Tibial nerve (tissue), 4 donors: ENCODE results near the gene DIP2C. TPM values are rescaled to one million over a fixed set of nuclear protein-coding genes. Genes with fewer than 3 reads are reported as not detected.

Experiments used
- DNase-seq, 2 donors: peaks; one replicate each; pipeline ENCODE4 v3.0.0-alpha.2; 2019; ENCODE audit warnings: low spot score in 2 of 2
- H3K27ac ChIP-seq, 4 donors: fragments of 200-600 bp; sonication (generic) in 3 of 4; one replicate each; pipeline ENCODE4 v1.5.1; 2017 to 2019; ENCODE audit warnings: mild to moderate bottlenecking in 1 of 4
- H3K27me3 ChIP-seq, 2 donors: fragments of 200-600 bp; sonication (generic) in 1 of 2; one replicate each; pipeline versions ENCODE4 v1.5.1 to v1.6.0; 2017 to 2019
- H3K36me3 ChIP-seq, 3 donors: fragments of 200-600 bp; sonication (generic); one replicate each; pipeline ENCODE4 v1.5.1; 2018 to 2019
- H3K4me1 ChIP-seq, 4 donors: fragments of 200-600 bp; sonication (generic) in 3 of 4; one replicate each; pipeline ENCODE4 v1.5.1; 2017 to 2019
- H3K4me3 ChIP-seq, 4 donors: fragments of 200-600 bp; sonication (generic) in 3 of 4; one replicate each; pipeline ENCODE4 v1.5.1; 2017 to 2019; ENCODE audit warnings: mild to moderate bottlenecking in 1 of 4, moderate library complexity in 1 of 4
- H3K9me3 ChIP-seq, 4 donors: fragments of 200-600 bp; sonication (generic) in 3 of 4; one replicate each; pipeline ENCODE4 v1.5.1; 2017 to 2019
- EP300 ChIP-seq, 2 donors: sonication (generic); formaldehyde crosslinking; IDR thresholded peaks; one replicate each; pipeline ENCODE4 v1.6.1; 2017; ENCODE audit warnings: antibody characterized with exemption in 2 of 2, mild to moderate bottlenecking in 1 of 2
- POLR2A ChIP-seq, 2 donors: fragments of 450-650 bp; IDR thresholded peaks; one replicate each; pipeline ENCODE4 v1.6.1; 2017; ENCODE audit warnings: antibody characterized with exemption in 2 of 2, mild to moderate bottlenecking in 2 of 2, moderate library complexity in 2 of 2
- WGBS, 2 donors: methylation state at CpG; one replicate each; pipeline ENCODE4 v1.1.5; 2018; 5-methylcytosine and 5-hydroxymethylcytosine counted together
- total RNA-seq, 4 donors: library from RNA; depleted of rRNA; stranded (reverse); fragments of >200 nt; gene quantifications; one replicate each; pipeline ENCODE4 v1.1.0, GENCODE V29; 2016
- TF ChIP-seq, protein P1 (sequence below), 5 experiments: fragments of 200-600 bp in 3 of 5; fragments of 450-650 bp in 2 of 5; sonication (generic) in 3 of 5; IDR thresholded peaks; one replicate each; pipeline ENCODE4 v1.5.1; 2016 to 2019; ENCODE audit warnings: antibody characterized with exemption in 5 of 5, mild to moderate bottlenecking in 3 of 5, moderate library complexity in 2 of 5

Gene DIP2C
- total RNA-seq, 4 donors from 2014 or later: 31.4 to 46.5 (median 36.0) TPM

DNA sequence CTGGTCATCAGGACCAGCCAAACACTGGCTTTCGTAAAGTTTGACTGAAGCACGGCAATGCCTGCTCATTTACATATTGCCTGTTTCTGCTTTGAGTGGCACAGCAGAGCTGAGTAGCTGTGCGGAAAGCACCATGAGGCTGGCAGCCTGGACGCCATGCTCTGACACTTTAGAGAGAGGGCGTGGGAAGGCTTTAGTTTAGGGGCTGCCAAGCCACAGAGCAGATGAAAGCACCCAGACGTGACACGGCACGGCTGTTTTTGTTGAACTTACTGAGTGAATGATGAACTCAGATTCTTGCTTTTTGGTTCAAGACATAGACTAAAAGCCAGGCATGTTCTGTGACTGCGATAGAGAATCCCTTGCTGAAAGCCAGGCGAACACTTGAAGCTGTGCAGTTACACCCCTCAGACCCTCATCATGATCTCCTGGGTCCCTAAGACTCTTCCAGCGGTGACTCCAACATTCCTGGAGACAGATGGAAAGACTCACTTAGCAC, 372.1 kb downstream of the DIP2C start:
- peaks cover 0 to 64% (median 0%) of the 10 kb centered on the region in 3 donors for H3K36me3 ChIP-seq

GRCh38 chr10:316390-316789, 373.1 kb downstream of the DIP2C start:
- 74 to 88% methylated on average over 6 of the region's 6 CpGs for WGBS, 2 donors
- Histone ChIP-seq H3K27me3 (no peaks in the 10 kb centered on the region), H3K27ac (no peak overlapping the region), H3K36me3 (peaks cover 0 to 73% (median 0%) of the 10 kb centered on the region in 3 donors), H3K4me3 (no peak overlapping the region), H3K4me1 (no peaks in the 10 kb centered on the region), H3K9me3 (no peaks in the 10 kb centered on the region)
- DNase-seq: no peak
- TF ChIP-seq POLR2A (IDR thresholded peaks at IDR 0.05) (no peak), EP300 (IDR thresholded peaks at IDR 0.05) (no peak)
- TF ChIP-seq, protein P1, sequence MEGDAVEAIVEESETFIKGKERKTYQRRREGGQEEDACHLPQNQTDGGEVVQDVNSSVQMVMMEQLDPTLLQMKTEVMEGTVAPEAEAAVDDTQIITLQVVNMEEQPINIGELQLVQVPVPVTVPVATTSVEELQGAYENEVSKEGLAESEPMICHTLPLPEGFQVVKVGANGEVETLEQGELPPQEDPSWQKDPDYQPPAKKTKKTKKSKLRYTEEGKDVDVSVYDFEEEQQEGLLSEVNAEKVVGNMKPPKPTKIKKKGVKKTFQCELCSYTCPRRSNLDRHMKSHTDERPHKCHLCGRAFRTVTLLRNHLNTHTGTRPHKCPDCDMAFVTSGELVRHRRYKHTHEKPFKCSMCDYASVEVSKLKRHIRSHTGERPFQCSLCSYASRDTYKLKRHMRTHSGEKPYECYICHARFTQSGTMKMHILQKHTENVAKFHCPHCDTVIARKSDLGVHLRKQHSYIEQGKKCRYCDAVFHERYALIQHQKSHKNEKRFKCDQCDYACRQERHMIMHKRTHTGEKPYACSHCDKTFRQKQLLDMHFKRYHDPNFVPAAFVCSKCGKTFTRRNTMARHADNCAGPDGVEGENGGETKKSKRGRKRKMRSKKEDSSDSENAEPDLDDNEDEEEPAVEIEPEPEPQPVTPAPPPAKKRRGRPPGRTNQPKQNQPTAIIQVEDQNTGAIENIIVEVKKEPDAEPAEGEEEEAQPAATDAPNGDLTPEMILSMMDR (IDR thresholded peaks at IDR 0.05): no peak

More for the DNA sequence above, 372.1 kb downstream of the DIP2C start:
- TF ChIP-seq, protein P1 (IDR thresholded peaks at IDR 0.05): no peak
- TF ChIP-seq POLR2A (IDR thresholded peaks at IDR 0.05) (no peak), EP300 (IDR thresholded peaks at IDR 0.05) (no peak)
- Histone ChIP-seq H3K9me3 (no peaks in the 10 kb centered on the region), H3K4me1 (no peaks in the 10 kb centered on the region), H3K27me3 (no peaks in the 10 kb centered on the region), H3K4me3 (no peak overlapping the region), H3K27ac (no peak overlapping the region)
- DNase-seq: no peak
- WGBS, 2 donors: 68 to 69% methylated on average over 11 of the region's 11 CpGs

GRCh38 chr10:314871-315270, 374.6 kb downstream of the DIP2C start:
- Histone ChIP-seq H3K27ac (no peak overlapping the region), H3K4me1 (no peaks in the 10 kb centered on the region), H3K36me3 (peaks cover 0 to 73% (median 0%) of the 10 kb centered on the region in 3 donors), H3K9me3 (no peaks in the 10 kb centered on the region), H3K4me3 (no peak overlapping the region), H3K27me3 (no peaks in the 10 kb centered on the region)
- no peak for DNase-seq
- no peak for TF ChIP-seq POLR2A (IDR thresholded peaks at IDR 0.05)
- no peak for TF ChIP-seq EP300 (IDR thresholded peaks at IDR 0.05)
- TF ChIP-seq, protein P1 (IDR thresholded peaks at IDR 0.05): no peak
- 59 to 71% methylated on average over 4 of the region's 4 CpGs for WGBS, 2 donors

DNA sequence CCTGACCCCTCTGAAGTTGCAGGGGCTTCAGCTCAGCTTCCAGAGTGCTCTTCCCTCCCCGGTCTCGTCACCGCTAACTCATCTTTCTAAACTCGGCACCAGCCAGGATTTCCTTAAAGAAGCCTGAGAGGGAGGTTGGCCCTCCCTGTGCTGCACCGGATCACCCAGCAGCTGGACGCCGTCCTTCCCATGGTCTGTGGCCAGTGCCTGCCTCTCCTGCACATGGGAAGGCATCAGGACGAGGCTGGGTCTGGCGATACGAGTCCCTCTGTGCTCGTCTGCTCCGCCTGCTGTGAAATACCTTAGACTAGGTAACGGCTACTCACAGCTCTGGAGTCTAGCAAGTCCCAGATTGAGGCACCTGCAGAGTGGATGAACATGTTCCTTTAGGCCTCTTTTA, 375.1 kb downstream of the DIP2C start:
- Histone ChIP-seq H3K36me3 (peaks cover 0 to 75% (median 0%) of the 10 kb centered on the region in 3 donors), H3K4me1 (no peaks in the 10 kb centered on the region), H3K4me3 (no peak overlapping the region), H3K27ac (no peak overlapping the region), H3K9me3 (no peaks in the 10 kb centered on the region), H3K27me3 (no peaks in the 10 kb centered on the region)
- TF ChIP-seq POLR2A (IDR thresholded peaks at IDR 0.05) (no peak), EP300 (IDR thresholded peaks at IDR 0.05) (no peak)
- TF ChIP-seq, protein P1 (IDR thresholded peaks at IDR 0.05): no peak
- 82 to 87% methylated on average over 13 of the region's 13 CpGs for WGBS, 2 donors
- DNase-seq: no peak

- DNase-seq: no peak
- peaks cover 0 to 14% (median 3%) of the 10 kb centered on the region in 4 donors for H3K4me1 ChIP-seq
- H3K27ac ChIP-seq: no peak overlapping the region
- 87 to 92% methylated on average over 14 of the region's 14 CpGs for WGBS, 2 donors
- no peaks in the 10 kb centered on the region for H3K27me3 ChIP-seq
- TF ChIP-seq POLR2A (IDR thresholded peaks at IDR 0.05): no peak
- TF ChIP-seq, protein P1 (IDR thresholded peaks at IDR 0.05): no peak
- TF ChIP-seq EP300 (IDR thresholded peaks at IDR 0.05): no peak
- H3K9me3 ChIP-seq: no peaks in the 10 kb centered on the region
- H3K4me3 ChIP-seq: no peak overlapping the region
- peaks cover 0 to 75% (median 3%) of the 10 kb centered on the region in 3 donors for H3K36me3 ChIP-seq
These were observed 377.4 kb downstream of the DIP2C start for GRCh38 chr10:311901-312665.
